ENCODE results near the gene SKIC3.

- TF ChIP-seq GATA2 (IDR thresholded peaks at IDR 0.05; ENCODE audit: low read depth, low read length): no peak
- no peak for TF ChIP-seq GATA3 (IDR thresholded peaks at IDR 0.05; ENCODE audit: low read depth, low read length)
Observed at GRCh38 chr5:95562282-95562681, 7.5 kb upstream of the SKIC3 start.

Measured in SH-SY5Y (cell line).